ENCODE measurements around the gene GRP. TPM values are rescaled to one million over a fixed set of nuclear protein-coding genes. Genes with fewer than 3 reads are reported as not detected.

Gene GRP
- total and polyA plus RNA-seq, 3 donors from 2014 or later = 0.37 to 3.0 (median 2.9) TPM

DNA sequence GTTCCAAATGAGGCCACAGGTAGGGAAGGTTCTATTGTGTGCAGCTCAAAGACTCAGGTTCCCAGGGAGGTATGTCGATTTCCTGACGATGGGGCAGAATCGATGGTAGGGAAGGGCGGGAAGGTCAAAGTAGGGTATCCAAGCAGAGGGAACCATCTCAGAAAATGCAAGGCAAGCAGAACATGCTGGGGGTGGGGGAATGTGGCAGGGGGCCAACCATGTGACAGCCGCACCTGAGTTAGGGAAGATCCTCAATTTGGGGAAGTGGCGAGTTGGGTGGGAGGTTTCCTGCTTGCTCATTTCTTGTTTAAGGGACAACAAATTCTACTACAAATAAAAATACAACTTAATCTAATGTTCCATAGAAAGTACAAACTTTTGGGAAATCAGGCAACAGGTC, 21.7 kb upstream of the GRP start:
- no peak for DNase-seq
- Histone ChIP-seq H3K27ac (no peak overlapping the region), H3K4me3 (no peak overlapping the region), H3K9me3 (no peaks in the 10 kb centered on the region), H3K36me3 (ENCODE audit: low read depth, missing control alignments) (no peaks in the 10 kb centered on the region), H3K27me3 (no peaks in the 10 kb centered on the region), H3K4me1 (no peaks in the 10 kb centered on the region)
- intact Hi-C loops (cut with DNase I; ENCODE audit: low total_unique reads) = no loop called here
- TF ChIP-seq POLR2A (IDR thresholded peaks at IDR 0.05) = no peak
- TF ChIP-seq, protein P1, sequence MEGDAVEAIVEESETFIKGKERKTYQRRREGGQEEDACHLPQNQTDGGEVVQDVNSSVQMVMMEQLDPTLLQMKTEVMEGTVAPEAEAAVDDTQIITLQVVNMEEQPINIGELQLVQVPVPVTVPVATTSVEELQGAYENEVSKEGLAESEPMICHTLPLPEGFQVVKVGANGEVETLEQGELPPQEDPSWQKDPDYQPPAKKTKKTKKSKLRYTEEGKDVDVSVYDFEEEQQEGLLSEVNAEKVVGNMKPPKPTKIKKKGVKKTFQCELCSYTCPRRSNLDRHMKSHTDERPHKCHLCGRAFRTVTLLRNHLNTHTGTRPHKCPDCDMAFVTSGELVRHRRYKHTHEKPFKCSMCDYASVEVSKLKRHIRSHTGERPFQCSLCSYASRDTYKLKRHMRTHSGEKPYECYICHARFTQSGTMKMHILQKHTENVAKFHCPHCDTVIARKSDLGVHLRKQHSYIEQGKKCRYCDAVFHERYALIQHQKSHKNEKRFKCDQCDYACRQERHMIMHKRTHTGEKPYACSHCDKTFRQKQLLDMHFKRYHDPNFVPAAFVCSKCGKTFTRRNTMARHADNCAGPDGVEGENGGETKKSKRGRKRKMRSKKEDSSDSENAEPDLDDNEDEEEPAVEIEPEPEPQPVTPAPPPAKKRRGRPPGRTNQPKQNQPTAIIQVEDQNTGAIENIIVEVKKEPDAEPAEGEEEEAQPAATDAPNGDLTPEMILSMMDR (IDR thresholded peaks at IDR 0.05) = no peak
- 88 to 90% methylated on average over 6 of the region's 6 CpGs for WGBS, 2 donors

DNA sequence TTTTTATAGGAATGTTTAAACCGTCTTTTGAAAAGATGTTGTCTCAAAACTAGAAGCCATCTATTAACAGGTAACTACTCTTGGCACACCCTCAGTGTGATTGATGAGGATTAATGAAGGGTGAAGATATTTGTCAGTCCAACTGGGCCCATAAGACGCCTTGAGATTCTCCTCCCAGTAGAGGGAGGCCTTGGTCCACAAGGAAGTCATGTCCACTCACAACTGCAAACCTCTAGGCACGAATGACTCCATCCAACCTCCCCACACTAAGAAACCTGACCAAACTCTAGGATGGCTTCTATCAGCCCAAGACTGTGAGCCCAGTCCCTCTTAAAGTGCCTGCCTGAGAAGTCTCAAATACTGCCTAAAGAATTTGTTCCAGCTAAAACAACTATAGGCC, 19.2 kb upstream of the GRP start:
- Histone ChIP-seq H3K27ac (no peak overlapping the region), H3K9me3 (no peaks in the 10 kb centered on the region), H3K4me3 (no peak overlapping the region), H3K36me3 (ENCODE audit: low read depth, missing control alignments) (no peaks in the 10 kb centered on the region), H3K27me3 (no peaks in the 10 kb centered on the region), H3K4me1 (no peaks in the 10 kb centered on the region)
- WGBS, 2 donors = 73 to 79% methylated on average over 3 of the region's 3 CpGs
- intact Hi-C loops (cut with DNase I; ENCODE audit: low total_unique reads) = no loop called here
- no peak for DNase-seq
- TF ChIP-seq, protein P1 (IDR thresholded peaks at IDR 0.05) = no peak
- TF ChIP-seq POLR2A (IDR thresholded peaks at IDR 0.05) = no peak

DNA sequence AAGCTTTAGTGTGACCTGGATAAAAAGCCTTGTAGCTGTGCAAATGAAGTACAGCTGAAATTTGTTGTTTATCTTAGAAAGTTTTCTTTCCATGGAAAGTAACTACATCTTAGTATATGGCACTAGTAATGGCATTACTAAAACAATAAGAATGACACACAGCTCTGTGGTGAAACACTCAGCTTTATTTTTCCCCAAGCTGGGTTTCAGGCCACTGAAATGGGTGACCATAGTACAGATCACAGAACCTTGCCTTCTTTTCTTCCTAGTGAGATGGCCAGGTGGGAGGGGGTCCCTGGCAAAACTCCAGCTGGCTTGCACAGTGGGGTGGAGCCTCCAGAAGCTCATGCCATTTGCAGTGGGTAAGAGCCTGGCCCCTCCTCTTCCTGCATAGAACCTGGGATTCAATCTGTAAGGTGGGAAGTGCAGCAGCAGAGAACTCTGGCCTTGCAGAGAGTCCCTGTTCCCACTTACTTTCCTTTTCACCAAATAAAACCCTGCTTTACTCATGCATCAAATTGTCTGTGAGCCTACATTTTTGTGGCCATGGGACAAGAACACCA, 17.6 kb upstream of the GRP start:
- Histone ChIP-seq H3K4me1 (no peaks in the 10 kb centered on the region), H3K4me3 (no peak overlapping the region), H3K36me3 (ENCODE audit: low read depth, missing control alignments) (no peaks in the 10 kb centered on the region), H3K27me3 (no peaks in the 10 kb centered on the region), H3K27ac (no peak overlapping the region), H3K9me3 (no peaks in the 10 kb centered on the region)
- intact Hi-C loops (cut with DNase I; ENCODE audit: low total_unique reads) = no loop called here
- TF ChIP-seq, protein P1 (IDR thresholded peaks at IDR 0.05) = no peak
- TF ChIP-seq POLR2A (IDR thresholded peaks at IDR 0.05) = no peak
- no peak for DNase-seq

- WGBS, 2 donors = 75 to 80% methylated on average over 6 of the region's 6 CpGs
- H3K36me3 ChIP-seq (ENCODE audit: low read depth, missing control alignments) = no peaks in the 10 kb centered on the region
- TF ChIP-seq, protein P1 (IDR thresholded peaks at IDR 0.05) = no peak
- TF ChIP-seq POLR2A (IDR thresholded peaks at IDR 0.05) = no peak
- H3K4me3 ChIP-seq = no peak overlapping the region
- H3K27ac ChIP-seq = no peak overlapping the region
- DNase-seq = no peak
- H3K9me3 ChIP-seq = no peaks in the 10 kb centered on the region
- H3K27me3 ChIP-seq = no peaks in the 10 kb centered on the region
- intact Hi-C loops (cut with DNase I; ENCODE audit: low total_unique reads) = no loop called here
- no peaks in the 10 kb centered on the region for H3K4me1 ChIP-seq
These were observed 12.5 kb upstream of the GRP start for GRCh38 chr18:59207506-59207905.

DNA sequence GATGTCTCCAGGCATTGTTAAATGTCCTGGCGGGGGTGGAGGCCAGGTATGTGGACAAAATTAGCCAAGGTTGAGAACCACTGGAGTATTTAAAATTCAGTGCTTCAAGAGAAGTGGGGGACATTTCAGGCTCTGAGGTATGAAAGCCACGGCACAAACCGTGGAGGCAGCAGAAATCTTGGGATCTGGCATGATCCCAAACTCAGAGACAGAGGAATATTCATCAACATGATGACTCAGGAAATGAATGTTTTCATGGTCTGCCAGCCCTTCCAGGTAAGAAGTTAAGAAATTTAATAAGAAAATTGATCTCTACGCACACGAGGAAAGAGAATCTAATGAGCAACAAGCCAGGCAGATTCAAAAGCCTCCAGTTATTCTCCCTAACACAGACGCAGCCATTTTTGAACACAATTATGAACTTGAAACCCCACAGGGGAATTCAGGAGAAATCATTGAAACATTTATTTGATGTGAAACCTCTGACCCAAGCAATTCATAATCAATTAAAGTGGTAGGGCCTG, 11.3 kb upstream of the GRP start:
- no peak for DNase-seq
- H3K4me1 ChIP-seq = no peaks in the 10 kb centered on the region
- TF ChIP-seq, protein P1 (IDR thresholded peaks at IDR 0.05) = no peak
- TF ChIP-seq POLR2A (IDR thresholded peaks at IDR 0.05) = no peak
- intact Hi-C loops (cut with DNase I; ENCODE audit: low total_unique reads) = no loop called here
- no peaks in the 10 kb centered on the region for H3K36me3 ChIP-seq (ENCODE audit: low read depth, missing control alignments)
- H3K4me3 ChIP-seq = no peak overlapping the region
- no peaks in the 10 kb centered on the region for H3K27me3 ChIP-seq
- 31 to 58% methylated on average over 5 to 6 of the region's 6 CpGs for WGBS, 2 donors
- no peaks in the 10 kb centered on the region for H3K9me3 ChIP-seq
- no peak overlapping the region for H3K27ac ChIP-seq
